CD4-positive, alpha-beta T cell treated with Interleukin-4 for 4 hours (primary cell): ENCODE results near the gene FRS3.
"Not testable (repeated sequence)": the region's sequence is repeated elsewhere in the genome, so short reads cannot be mapped to it uniquely, and the experiment has no call there.

ENCODE experiments used
- DNase-seq: peaks from one replicate; pipeline ENCODE4 v3.0.0-alpha.2; 2020

Gene FRS3

GRCh38 chr6:41779788-41780550 lies at the start of gene FRS3:
Gene FRS3, minus strand, starts transcription at chr6:41779900. Its CDS starts 2,913 bp downstream, at chr6:41776987.
- DNase-seq: peak; percentile 97

DNA sequence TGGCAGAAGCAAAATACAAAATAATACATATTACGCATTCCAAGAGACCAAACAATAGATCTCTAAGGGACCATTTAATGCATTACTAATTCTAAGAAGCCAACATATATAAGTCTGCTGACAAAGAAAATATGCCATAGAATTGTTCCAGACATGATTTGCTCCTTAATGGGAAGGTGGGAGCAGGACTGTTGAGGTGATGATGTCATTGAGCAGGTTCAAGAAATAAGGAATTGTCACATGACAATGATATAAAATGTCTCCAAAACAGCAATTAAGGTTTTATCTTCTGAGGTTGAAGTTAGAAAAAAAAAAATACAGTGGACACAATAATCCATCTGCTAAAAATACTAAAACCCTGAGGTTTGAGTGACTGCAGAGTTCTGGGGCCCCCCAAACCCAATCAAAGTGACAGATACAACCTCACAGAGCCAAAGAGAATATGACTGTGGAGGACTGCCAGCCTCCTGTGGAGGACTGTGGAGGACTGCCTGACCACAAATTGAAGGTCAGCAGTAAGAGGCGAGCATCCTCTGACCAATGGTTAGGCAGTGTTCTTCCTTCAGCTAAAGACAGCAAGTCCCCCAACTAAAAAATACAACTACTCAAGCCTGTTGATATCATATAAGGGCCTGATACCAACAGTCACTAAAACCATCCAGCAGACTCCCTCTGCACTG lies 46.8 kb upstream of the FRS3 start:
- no peak for DNase-seq

DNA sequence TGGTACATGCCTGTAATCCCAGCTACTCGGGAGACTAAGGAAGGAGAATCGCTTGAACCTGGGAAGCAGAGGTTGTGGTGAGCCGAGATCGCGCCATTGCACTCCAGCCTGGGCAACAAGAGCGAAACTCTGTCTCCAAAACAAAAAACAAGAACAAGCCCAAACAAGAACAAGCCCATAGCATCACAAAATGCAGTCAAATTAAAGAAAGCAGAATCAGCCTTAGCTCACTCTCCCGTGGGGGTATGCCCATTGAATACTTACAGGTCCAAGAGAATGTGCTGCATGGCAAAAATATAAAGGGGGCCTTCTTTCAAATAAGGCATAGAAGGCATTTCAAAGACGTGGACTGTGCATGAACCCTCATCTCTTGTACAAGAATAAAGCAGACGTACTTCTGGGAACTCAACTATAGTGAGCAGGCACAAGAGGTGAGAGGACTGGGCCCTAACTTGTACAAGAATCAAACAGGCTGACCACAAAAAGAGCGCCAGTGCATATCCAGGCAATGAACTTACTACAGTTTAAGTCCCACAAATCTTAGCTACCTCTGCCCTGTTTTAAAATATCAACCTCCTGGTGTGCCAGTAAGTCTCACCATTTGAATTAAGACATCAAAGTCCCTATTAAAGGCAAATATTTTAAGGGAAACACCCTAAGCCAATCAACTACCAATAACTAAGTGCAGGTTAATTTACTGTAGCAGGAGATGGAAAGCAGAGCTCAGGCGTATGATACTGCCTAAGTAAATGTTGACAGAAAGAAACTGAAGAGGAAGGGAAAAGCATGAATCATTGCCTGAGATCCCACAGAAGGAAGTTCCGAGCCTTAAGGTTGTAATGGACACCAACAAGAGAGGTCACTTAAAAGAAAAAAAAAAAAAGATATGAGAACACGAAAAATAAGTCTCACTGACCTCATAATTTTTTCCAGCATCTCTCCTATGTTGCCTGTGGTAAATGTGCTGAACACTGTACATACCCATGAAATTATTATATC lies 45.2 kb upstream of the FRS3 start:
- DNase-seq: no peak

- DNase-seq: no peak
Observed at GRCh38 chr6:41823178-41823577, 43.5 kb upstream of the FRS3 start.

DNA sequence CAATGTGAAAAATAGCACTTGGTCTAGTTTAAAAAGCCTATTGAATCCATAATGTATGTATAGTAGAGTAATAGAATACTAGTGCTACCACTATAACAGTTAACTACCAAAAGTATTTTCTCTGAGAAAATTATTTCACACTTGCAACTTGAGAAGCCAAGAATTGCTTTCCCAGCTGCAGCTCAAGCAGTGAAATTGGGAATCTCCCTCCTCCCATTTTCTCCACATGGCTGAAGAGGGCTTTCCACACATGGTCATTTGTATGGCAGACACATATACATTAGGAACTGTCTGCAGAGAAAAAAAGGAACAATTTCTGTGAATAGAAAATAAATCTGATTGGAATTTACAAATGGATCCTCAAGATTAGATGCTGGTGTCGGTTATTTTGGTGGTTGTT lies 42.3 kb upstream of the FRS3 start:
- no peak for DNase-seq

- no peak for DNase-seq
Observed at GRCh38 chr6:41821266-41821665, 41.6 kb upstream of the FRS3 start.

GRCh38 chr6:41818271-41819054 lies 38.8 kb upstream of the FRS3 start:
- DNase-seq: no peak

GRCh38 chr6:41815587-41815986 lies 35.9 kb upstream of the FRS3 start:
- DNase-seq: no peak

GRCh38 chr6:41814629-41815028 lies 34.9 kb upstream of the FRS3 start:
- DNase-seq: no peak

- no peak for DNase-seq
Observed at GRCh38 chr6:41813956-41814355, 34.3 kb upstream of the FRS3 start.

DNA sequence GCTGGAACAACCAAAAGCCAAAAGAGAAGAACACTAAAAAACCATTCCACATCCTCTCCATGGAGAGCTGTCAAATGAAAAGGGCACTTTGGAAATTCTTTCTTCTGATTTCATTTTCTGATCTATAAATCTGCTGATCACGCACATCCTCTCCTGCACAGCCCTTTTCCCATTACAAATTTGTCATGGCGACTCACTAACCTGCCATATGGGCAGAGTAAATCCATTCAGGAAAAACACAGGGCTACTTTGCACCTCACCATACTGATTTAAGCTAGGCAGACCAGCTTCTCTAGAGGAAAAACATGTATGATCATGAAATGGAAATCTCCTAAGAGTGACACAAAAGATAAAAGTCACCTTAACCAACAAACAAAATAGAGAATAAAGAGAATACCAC lies 33.8 kb upstream of the FRS3 start:
- DNase-seq: no peak

DNA sequence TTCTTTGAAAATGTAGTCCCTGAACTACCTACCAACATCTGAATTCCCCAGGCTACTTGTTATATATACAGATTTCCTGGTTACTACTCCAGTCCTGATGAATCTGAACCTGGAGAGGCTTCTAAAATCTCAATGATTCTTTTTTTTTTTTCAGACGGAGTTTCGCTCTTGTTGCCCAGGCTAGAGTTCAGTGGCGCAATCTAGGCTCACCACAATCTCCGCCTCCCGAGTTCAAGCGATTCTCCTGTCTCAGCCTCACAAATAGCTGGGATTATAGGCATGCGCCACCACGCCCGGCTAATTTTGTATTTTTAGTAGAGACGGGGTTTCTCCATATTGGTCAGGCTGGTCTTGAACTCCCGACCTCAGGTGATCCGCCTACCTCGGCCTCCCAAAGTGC lies 32.2 kb upstream of the FRS3 start:
- not testable (repeated sequence) for DNase-seq

- DNase-seq: no peak
Observed at GRCh38 chr6:41811095-41811494, 31.4 kb upstream of the FRS3 start.

GRCh38 chr6:41805830-41806774 lies 26.4 kb upstream of the FRS3 start:
- DNase-seq: no peak

GRCh38 chr6:41801380-41801779 lies 21.7 kb upstream of the FRS3 start:
- no peak for DNase-seq

GRCh38 chr6:41799559-41799911 lies 19.8 kb upstream of the FRS3 start:
- DNase-seq: no peak

DNA sequence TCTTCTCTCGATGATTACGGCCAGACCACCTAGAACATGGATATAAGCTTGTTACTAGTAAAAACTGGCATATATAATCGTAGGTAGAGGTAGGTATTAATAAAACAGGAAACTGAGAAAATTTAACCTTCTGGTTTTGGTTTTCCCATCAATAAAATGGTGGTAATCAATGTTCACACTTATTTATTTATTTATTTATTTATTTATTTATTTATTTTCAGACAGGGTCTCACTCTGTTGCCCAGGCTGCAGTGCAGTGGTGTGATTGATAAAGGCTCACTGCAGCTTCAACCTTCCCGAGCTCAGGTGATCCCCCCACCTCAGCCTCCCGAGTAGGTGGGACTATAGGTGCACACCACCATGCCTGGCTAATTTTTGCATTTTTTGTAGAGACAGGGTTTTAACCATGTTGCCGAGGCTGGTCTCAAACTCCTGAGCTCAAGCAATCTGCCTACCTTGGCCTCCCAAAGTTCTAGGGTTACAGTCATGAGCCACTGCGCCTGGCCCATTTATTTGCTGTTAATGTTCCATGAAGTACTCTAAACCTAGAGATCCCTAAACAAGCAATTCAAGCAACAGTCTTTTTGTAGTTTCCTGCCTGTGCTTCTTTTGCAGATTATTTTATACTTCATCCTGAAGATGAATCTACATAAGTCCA lies 19.3 kb upstream of the FRS3 start:
- no peak for DNase-seq

DNA sequence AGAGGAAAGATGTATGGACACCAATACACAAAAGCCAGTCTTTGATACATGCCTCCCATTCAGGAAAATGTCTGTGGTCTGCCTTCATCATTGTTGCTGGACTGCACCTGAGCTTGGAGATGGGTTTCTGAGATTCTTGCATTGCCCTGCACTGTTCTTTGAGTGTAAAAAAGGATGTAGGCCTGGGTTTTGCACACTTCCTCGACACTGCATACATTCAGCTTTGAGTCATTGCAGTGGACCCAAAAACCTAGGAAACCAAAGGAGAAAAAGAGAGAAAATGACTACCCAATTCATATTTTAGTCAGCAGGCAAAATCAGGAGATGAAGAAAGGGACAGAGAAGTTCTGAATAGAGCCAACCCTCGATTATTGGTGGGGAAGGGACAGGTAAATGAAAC lies 16.8 kb upstream of the FRS3 start:
- no peak for DNase-seq

- no peak for DNase-seq
Observed at GRCh38 chr6:41791984-41792383, 12.3 kb upstream of the FRS3 start.

GRCh38 chr6:41791305-41791704 lies 11.6 kb upstream of the FRS3 start:
- no peak for DNase-seq

DNA sequence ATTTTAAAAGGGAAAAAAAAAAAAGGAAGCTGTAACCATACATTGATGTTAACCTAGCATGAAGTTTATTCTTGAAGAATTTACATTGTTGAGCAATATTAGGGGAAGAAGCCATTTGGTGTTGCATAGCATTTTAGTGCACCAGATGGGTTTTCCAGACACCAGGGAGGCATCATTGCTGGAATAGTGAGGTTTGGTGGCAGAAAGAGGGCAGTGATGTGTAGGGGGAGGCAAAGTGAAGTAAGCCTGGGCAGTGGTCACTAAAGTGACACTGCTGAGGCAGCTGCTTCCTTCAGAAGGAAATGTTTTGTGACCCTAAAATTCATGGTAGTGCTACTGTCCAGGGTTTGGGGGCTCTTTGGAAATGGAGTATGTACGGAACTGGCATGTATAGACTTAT lies 10.3 kb upstream of the FRS3 start:
- no peak for DNase-seq
